GM19324 (cell line): ENCODE data around the gene ZC3H12D.
"Not testable (repeated sequence)": the region's sequence is repeated elsewhere in the genome, so short reads cannot be mapped to it uniquely, and the experiment has no call there.

Source experiments
- ATAC-seq: cut with Tn5 transposase; IDR thresholded peaks from one replicate; pipeline ENCODE4 v1.9.1; 2021; ENCODE audit warnings: mild to moderate bottlenecking, moderate library complexity; ENCODE audit not compliant: unreplicated experiment, low FRiP score

ZC3H12D gene

GRCh38 chr6:149445095-149445466, 39.7 kb downstream of the ZC3H12D start:
- no peak for ATAC-seq

- ATAC-seq = not testable (repeated sequence)
Observed at GRCh38 chr6:149444360-149445094, 40.3 kb downstream of the ZC3H12D start.

- ATAC-seq = no peak
Observed at GRCh38 chr6:149443411-149444181, 41.2 kb downstream of the ZC3H12D start.

DNA sequence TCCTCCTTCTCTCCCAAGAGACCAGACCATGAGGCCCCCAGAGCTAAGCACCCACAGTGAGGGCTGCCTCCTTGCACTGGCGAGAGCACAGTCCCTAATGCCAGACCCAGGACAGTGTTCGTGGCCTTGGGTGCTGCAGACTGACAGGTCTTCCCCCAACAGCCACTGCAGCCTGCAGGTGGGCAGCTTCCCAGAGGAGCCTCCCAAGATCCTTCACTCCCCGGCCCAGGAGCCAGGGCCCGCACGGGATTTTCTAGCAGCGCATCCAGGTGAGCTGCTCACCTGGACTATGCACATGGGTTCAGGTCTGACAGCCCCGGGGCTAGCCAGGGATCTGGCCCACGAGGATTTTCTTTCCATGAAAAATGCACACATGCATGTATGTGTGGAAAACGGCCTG, 43.1 kb downstream of the ZC3H12D start:
- no peak for ATAC-seq

GRCh38 chr6:149440735-149441671, 43.8 kb downstream of the ZC3H12D start:
- no peak for ATAC-seq

GRCh38 chr6:149439626-149440025, 45.2 kb downstream of the ZC3H12D start:
- ATAC-seq = no peak

DNA sequence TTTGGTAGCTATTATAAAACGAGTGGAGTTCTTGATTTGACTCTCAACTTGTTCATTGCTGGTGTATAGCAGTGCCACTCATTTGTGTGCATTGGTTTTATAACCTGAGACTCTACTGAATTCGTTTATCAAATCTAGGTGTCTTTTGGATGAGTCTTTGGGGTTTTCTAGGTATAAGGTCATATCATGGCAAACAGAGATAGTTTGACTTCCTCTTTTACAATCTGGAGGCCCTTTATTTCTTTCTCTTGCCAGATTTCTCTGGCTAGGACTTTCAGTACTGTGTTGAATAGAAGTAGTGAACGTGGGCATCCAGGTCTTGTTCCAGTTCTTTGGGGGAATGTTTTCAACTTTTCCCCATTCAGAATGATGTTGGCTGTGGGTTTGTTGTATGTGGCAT, 46.0 kb downstream of the ZC3H12D start:
- ATAC-seq = no peak

GRCh38 chr6:149437212-149437611, 47.6 kb downstream of the ZC3H12D start:
- no peak for ATAC-seq

- ATAC-seq = no peak
Observed at GRCh38 chr6:149436647-149437046, 48.2 kb downstream of the ZC3H12D start.

DNA sequence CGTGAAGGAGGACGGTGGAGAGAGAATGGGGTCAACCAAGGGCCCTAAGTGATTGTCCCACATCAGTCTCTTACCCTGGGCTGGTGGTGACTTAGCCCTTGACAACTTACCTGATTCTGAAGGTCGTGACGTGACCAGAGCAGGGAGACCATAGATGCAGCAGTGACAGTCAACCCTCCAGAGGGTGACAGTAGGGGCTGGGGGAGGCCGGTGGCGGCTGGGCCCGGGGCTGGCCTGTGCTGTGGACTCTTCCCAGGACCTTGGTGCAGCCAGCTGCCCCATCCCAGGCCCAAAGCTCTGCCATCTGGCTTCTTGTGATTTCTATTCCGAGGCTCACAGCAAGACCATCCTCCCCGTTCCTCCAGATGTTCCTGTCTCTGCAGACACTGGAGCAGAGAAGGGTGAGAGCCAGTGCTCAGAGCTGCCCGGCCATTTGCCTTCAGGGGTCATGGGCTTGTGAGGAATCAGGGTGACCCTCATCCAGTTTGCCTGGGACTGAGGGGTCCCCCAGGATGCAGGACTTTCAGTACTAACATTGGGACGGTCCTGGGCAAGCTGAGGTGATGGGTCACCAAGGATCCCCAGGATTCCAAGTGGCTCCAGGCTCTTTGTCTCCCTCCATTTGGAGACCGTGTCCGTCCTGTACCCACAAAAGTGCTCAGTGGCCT, 48.8 kb downstream of the ZC3H12D start:
- no peak for ATAC-seq

- ATAC-seq = no peak
Observed at GRCh38 chr6:149433881-149434280, 50.9 kb downstream of the ZC3H12D start.

DNA sequence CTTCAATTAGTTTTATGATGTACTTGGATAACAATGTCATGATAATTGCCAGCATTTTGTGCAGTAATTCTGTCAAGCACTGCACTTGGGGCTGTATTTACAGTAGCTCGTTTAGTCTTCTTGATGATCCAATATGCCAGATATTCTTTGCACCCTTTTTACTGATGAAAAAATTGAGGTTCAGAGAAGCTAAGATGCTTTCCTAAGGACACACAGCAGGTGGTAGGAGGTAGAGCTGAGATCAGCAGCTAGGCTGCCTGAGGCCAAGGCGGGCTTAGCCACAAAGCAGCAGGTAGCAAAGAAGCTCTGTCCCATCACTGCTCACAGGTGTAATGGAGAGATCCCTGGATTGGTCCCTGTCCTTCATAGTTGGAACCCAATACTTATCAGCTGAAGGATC, 51.4 kb downstream of the ZC3H12D start:
- ATAC-seq = no peak

- ATAC-seq = peak; percentile 84
Observed at GRCh38 chr6:149431905-149432775, 52.7 kb downstream of the ZC3H12D start.

- no peak for ATAC-seq
Observed at GRCh38 chr6:149429427-149430360, 55.1 kb downstream of the ZC3H12D start.

- no peak for ATAC-seq
Observed at GRCh38 chr6:149428606-149429005, 56.2 kb downstream of the ZC3H12D start.

DNA sequence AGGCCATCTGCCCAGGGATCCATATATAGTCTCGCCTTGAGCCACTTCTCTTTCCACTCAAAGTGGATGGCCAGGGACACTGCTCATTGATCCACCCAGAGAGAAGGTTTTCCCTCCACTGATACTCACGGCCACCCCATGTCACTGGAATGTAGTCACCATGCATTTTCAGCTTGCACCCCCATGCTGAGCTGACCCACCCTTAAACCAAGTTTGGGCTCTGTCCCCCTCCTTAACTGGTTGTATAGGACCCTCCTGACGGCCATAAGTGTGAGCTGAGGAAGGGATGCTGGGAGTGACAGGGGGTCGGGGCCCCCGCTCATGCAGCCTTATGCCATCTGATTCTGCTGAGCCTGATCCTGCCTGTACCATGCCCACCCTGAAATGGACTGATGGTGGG, 59.1 kb downstream of the ZC3H12D start:
- ATAC-seq = no peak

DNA sequence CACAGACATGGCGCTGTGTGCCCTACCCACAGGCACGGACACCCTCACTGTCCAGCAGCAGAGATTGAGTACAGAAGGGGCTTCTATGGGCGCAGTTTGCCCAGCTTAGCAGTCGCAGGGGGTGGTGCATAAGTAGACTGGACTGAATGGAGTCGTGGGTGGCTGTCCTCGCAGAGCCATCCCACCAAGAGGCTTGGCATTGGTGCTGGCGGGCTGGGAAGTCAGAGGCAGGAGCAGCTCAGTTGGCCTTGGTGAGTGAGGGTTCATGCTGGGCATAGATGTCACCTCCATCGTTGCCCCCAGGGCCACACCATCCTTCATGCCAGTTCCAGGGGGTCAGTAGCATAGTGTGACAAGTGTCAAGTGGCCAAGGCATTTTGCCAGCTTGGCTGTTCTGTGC, 59.6 kb downstream of the ZC3H12D start:
- no peak for ATAC-seq

GRCh38 chr6:149423964-149424440, 60.8 kb downstream of the ZC3H12D start:
- ATAC-seq = no peak
